Measurements from ENCODE around the gene B3GNT2. TPM values are rescaled to one million over a fixed set of nuclear protein-coding genes. Genes with fewer than 3 reads are reported as not detected.
"Not testable (repeated sequence)": the region's sequence is repeated elsewhere in the genome, so short reads cannot be mapped to it uniquely, and the experiment has no call there.

B3GNT2 gene
- total RNA-seq: 38.0 TPM
- long read RNA-seq, transcript B3GNT2-201 (2 exons, 2,763 nt): major isoform, 129 of 137 reads
- long read RNA-seq, partial matches to known transcripts: 5 of 137 reads
- long read RNA-seq, other reads (novel, unspliced or antisense): 3 of 137 reads

GRCh38 chr2:62195421-62196277 lies at the start of gene B3GNT2:
B3GNT2 (plus strand) TSS chr2:62196115; CDS start chr2:62222221, 26,106 bp downstream.
- DNase-seq (peak; percentile 88), ATAC-seq (peak; percentile 92 to 94)
- no peaks in the 10 kb centered on the region for H3K36me3 ChIP-seq
- no peaks in the 10 kb centered on the region for H3K9me3 ChIP-seq
- peak within 1 kb of the TSS; percentile 97 for H3K27ac ChIP-seq
- TF ChIP-seq CTCF (IDR thresholded peaks at IDR 0.05): no peak
- H3K4me1 ChIP-seq: peaks cover 41% of the 10 kb centered on the region
- intact Hi-C loops (cut with DNase I): no loop called here
- H3K27me3 ChIP-seq (ENCODE audit: low read depth): no peaks in the 10 kb centered on the region
- H3K4me3 ChIP-seq: peak within 1 kb of the TSS; percentile 97

GRCh38 chr2:62146790-62147189 lies 49.1 kb upstream of the B3GNT2 start:
- ATAC-seq; intact Hi-C loops (cut with DNase I); H3K36me3 ChIP-seq; H3K27me3 ChIP-seq (ENCODE audit: low read depth); H3K27ac ChIP-seq; DNase-seq; H3K4me1 ChIP-seq; H3K9me3 ChIP-seq; H3K4me3 ChIP-seq: not testable (repeated sequence)

GRCh38 chr2:62147610-62148301 lies 48.2 kb upstream of the B3GNT2 start:
- DNase-seq (no peak), ATAC-seq (no peak)
- H3K27ac ChIP-seq: no peak overlapping the region
- TF ChIP-seq CTCF (IDR thresholded peaks at IDR 0.05): no peak
- H3K9me3 ChIP-seq: no peaks in the 10 kb centered on the region
- no peaks in the 10 kb centered on the region for H3K36me3 ChIP-seq
- no peaks in the 10 kb centered on the region for H3K27me3 ChIP-seq (ENCODE audit: low read depth)
- H3K4me3 ChIP-seq: no peak overlapping the region
- H3K4me1 ChIP-seq: no peaks in the 10 kb centered on the region
- intact Hi-C loops (cut with DNase I): no loop called here

- ATAC-seq: no peak
- Histone ChIP-seq H3K9me3 (no peaks in the 10 kb centered on the region), H3K27me3 (ENCODE audit: low read depth) (no peaks in the 10 kb centered on the region), H3K4me1 (no peaks in the 10 kb centered on the region), H3K4me3 (no peak overlapping the region), H3K36me3 (no peaks in the 10 kb centered on the region), H3K27ac (no peak overlapping the region)
- DNase-seq: no peak
- no peak for TF ChIP-seq CTCF (IDR thresholded peaks at IDR 0.05)
- intact Hi-C loops (cut with DNase I): no loop called here
Measured at GRCh38 chr2:62149708-62150107, 46.2 kb upstream of the B3GNT2 start.

- H3K9me3 ChIP-seq: no peaks in the 10 kb centered on the region
- no peaks in the 10 kb centered on the region for H3K4me1 ChIP-seq
- DNase-seq: no peak
- no peak overlapping the region for H3K4me3 ChIP-seq
- H3K27ac ChIP-seq: no peak overlapping the region
- no peaks in the 10 kb centered on the region for H3K27me3 ChIP-seq (ENCODE audit: low read depth)
- no peak for TF ChIP-seq CTCF (IDR thresholded peaks at IDR 0.05)
- no peak for ATAC-seq
- intact Hi-C loops (cut with DNase I): no loop called here
- H3K36me3 ChIP-seq: no peaks in the 10 kb centered on the region
Measured at GRCh38 chr2:62150597-62151305, 45.2 kb upstream of the B3GNT2 start.
